ENCODE measurements around the gene ALDH3B1.

- TF ChIP-seq FOXK2 (conservative IDR thresholded peaks at IDR 0.05 in 1 of 2, IDR thresholded peaks at IDR 0.05 in 1 of 2; ENCODE audit: low read depth in 2 of 2) (no peak), ZHX1 (conservative IDR thresholded peaks at IDR 0.05; ENCODE audit: low read length) (no peak)
Observed at GRCh38 chr11:68013611-68014156, 3.6 kb downstream of the ALDH3B1 start.

Measured in K562 (cell line).